ENCODE results near the gene KSR2.

Gene KSR2

DNA sequence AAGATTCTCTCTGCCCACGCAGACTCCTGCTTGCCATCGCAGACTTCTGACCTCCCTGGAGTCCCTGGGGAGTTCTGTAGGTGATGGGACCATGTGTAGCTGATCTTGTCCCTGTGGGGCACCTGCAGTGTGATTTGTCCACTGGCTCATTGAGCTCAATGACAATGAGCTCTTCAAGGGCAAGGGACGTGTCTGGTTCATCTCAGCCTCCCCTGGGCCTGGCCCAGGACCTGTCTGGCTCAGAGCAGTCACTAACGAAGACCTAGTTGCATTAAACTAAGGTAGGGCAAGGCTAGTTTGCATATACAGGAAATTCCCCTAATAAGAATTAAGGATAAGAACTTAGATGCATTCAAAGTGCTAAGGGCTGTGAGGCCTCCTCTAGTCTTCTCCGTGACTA, 361.8 kb downstream of the KSR2 start:
- DNase-seq = no peak

DNA sequence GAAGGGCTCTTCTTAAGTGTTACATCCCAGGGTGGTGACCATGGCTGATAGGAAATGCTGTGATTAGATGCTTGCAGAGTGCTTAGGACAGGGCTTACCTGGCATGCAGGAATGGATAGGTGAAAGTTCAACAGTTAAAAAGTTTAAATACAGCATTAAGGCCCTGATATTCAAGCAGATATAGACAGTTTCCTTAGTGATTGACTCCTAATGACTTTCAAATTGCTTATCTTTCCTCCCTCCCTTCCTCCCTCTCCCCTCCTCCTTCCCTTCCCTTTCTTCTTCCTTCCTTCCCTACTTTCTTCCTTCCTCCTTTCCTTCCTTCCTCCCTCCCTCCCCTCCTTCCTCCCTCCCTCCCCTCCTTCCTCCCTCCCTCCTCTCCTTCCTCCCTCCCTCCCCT, 362.8 kb downstream of the KSR2 start:
- no peak for DNase-seq

DNA sequence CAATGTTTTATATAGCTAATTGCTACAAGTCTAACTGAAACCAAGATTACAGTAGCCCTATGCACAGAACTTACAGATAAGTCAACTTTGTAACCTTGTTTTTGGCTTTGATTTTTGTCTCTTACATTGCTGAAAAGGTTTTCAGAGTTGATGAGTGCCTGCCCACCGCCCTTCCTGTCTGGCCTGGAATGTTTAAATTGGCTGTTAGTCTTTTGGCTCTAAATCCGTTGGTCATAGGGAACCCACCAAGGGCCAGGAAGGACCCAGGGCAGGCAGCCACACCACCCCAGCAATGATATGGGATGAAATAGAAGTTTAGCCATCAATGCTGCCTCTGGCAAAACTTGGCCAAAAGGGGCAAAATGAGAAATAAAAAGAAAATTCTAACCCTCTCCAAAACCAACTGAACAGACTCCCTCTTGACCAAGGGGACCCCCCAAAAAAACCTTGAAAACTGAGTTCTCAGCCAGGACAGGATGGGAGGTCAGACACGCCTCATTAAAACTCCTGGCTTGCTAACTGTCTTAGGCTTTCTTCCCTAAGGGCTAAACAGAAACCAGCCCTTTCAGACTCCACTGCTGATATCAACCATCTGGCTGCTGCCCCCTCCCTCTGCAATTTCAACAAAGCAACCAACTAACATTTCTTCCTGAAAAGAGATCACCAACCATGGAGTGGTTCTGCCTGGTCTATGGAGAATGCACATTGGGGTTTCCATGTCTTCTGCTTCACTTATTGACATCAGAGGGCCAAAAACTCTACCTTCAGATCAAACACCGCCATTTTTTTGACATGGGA, 365.3 kb downstream of the KSR2 start:
- no peak for DNase-seq

DNA sequence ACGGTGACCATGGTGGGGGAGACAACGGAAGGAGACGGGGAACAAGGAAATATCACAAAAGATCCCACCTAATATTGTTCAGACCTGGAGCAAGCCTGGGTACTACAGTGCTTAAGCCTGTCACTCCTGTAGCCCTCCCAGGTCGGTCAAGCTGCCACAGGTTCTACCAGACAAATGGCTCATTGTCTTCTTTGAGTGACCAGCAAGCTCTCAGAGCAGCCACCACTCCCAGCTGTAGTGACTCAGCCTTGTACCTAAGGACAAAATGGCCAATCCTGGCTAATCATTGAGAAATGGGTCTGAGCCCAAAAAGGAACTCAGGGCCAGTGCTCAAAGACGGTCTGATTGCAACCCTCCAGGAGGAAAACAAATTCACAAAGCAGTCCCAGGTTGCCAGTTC, 368.9 kb downstream of the KSR2 start:
- no peak for DNase-seq

DNA sequence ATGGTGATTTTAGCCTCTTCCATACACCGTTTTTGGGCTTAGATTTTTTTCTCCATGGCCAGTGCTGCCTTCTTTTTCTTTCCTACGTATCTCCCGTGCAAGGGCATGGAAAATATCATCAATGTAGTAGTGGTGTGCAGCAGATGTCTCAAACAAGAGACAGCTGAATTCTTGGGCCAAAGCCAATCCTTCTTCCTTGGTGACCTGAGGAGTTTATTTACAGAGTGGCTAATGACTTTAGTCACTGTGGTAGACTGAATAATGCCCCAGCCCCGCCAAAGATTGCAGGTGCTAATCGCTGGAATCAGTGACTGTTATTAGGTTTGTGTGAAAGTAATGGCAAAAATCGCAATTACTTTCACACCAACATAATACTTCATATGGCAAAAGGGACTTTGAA, 371.8 kb downstream of the KSR2 start:
- DNase-seq = no peak

DNA sequence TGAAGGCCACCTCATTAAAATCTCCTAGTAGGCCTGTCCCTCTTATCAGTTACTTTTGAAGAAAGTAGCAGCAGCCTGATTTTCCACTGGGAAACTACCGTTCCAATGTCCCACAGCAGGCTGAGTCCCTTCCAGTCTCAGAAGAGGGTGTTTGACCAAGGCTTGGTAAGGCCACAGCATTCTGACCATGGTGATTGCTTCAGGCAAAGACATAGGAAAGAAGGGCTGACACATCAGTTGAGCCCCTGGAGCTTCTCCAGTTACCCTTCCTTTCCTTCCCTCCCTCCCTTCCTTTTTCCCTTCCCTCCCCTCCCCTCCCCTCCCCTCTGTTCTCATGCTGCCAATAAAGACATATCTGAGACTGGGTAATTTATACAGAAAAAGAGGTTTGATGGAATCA, 373.0 kb downstream of the KSR2 start:
- no peak for DNase-seq

DNA sequence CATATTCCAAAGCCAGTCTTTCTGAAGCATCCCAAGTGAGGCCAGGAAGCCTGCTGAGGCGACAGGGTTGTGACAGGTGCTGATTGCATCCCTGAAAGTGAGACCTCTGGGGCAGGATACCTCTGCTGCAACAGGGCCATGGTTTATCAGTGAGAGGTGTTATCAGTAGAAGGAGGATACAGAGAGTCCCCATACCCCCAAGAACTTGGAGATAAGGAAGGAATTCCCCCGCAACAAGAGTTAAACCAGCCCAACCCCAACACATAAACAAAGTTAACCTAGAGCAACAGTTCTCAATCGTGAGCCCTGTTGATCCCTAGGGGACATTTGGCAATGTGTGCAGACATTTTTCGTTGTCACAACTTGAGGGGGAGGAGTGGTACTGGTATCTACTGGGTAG, 374.3 kb downstream of the KSR2 start:
- DNase-seq = no peak

DNA sequence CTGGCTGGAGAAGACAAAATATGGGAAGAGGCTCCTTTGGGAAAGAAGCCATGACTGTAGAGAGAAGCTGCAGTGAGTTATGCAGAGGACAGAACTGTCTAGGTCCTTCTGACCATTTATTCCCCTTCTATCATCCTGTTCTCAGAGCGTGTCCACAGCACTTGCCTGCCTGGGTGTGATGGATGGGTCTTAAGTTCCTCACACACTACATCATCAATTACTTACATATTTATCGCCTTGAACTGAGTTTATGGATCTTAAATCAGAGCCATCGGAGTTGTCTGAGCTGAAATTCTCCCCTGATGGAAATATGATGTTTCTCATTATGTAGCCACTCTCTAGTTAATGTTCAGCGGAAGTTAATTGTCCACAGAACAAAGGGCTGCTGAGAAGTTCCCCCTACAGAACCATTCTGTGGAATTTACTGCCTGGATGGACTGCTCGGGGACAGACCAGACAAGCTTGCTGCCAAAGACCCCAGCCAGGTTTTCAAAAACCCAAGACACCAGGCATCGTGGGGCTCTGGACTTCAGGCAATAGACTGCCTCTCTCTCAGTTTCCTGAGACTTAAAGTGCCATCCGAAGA, 374.9 kb downstream of the KSR2 start:
- DNase-seq = no peak

DNA sequence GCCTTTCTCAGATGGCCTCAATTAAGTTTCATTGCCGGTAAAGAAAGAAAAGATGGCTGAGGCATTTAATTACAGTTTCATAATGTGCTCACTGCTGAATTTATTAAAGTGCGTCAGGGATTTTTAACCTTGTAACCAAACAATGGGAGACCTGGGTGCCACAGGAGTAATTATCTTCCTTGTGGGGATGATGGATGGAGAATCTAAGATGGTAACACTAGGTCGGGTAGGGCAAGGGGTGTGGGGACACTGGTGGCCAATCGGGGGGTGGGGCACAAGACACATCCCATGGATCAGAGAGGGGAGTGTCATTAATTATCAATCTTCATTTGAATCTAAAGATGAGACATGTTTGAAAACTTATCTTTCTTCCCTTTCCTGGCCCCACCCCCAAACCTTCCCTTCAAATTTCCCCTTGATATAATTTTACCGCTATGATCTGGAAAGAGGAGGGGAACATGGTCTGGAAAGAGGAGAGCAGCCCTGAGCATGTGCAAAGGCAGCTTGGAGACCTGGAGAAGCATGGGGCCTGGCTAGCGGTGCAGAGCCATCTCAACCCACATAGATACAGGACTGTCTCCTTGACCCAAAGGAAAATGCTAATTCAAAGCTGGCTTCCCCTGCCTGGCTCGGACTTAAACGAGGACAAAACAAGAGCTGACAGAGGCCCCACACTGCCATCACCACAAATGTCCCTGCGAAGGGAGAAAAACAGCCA, 376.0 kb downstream of the KSR2 start:
- no peak for DNase-seq

DNA sequence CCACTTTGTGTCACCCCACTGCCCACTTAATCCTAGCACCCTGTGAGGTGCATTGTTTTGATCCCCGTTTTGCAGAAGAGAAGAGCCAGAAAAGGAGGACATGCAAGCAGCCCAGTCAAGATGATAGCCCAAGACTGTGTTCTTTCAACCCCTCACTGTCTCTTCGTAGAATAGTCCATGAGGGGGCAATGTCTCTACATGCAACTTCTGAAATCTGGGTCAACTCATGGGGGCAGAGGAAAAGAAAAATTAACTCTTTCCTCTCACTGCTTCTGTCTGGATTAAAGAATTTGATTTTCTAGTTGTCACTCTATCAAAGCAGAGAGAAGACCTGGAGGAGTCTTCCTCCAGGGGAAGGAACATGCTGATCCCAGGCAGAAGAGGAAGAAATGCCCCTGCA, 377.8 kb downstream of the KSR2 start:
- peak; percentile 23 for DNase-seq

DNA sequence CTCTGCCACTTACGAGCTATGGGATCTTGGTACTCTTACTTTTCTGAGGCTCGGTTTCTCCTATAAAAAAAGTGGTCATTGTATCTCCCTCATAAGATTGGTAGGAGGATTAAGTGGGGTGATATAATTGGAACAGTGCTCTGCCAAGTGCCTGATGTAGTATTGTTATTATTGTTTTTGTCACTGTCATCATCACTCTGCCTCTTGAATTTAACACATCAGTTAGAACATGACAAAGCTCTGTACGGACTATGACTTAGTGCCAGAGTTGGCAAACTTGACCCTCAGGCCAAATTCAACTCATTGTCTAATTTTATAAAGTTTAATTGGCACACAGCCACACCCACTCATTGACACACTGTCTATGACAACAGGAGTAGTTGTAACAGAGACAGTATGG, 378.4 kb downstream of the KSR2 start:
- DNase-seq = no peak

DNA sequence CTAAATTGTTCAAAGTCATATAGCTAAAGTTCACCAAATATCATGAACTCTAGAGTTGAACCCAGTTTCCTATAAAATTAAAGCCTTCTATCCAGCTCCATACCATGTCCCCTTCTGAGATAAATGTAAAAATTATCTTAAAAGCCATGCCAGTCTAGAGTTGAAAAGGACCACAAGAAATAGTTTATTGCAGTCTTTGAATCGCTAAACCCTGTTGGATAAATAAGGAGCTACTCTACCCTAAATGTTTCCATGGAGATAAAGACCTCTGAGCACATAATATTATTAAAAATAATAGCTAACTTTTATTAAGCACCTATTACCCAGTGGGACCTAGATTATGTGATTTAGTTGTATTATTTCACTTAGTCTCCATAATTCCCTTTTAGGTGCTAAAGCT, 379.8 kb downstream of the KSR2 start:
- DNase-seq = no peak

DNA sequence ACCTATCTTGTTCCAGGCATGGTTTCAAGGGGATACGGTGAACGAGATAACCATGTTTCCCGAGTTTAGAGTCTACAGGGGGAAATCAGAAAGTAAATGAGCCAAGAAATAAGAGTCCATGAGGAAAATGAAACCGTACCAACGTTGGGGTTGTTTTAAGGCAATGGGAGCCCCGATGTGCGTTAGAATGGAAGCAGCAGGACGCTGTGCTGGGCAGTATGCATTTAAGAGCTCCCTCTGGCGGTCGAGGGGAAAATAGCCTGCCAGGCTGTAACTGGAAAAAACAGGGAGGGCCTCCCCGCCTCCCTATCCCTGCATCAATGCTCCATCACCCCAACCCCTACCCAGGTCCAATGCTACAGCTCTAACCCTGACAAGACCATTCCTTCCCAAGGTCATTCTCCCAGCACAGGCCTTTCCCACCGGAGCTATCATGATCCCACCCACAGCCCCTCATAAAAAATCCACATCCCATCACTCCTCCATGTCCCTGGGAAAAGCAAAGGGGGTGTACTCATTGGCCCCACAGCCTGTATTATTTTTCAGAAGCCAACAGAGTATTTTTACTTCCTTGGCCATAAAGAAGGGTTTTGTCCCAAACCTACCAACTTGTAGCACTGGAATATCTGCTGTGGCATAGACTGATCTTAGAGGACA, 381.0 kb downstream of the KSR2 start:
- DNase-seq = peak; percentile 41

DNA sequence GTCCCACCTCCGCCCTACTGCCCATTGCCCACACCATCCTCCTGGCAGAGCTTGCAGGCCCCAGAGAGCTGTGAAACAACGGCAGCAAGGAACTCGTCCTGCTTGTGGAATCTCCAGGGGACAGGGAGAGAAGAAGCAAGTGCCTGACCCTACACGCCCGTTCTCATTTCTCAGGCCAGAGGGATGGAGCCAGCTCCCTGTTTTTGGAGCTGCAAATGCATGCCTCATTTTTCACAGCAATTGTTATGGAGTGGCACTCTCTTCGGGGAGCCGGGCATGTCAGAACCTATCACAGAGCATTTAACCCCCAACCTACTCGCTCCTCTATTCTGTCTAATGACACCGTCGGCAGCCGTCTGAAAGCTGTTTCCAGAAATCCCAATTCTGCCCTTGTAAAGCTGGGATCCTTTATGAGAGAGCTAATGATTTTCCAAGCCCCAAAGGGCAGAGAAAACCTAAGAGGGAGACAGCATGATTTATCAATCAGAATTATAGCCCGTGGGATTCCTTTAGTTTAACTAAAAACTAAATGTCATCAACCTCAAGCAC, 385.0 kb downstream of the KSR2 start:
- no peak for DNase-seq

DNA sequence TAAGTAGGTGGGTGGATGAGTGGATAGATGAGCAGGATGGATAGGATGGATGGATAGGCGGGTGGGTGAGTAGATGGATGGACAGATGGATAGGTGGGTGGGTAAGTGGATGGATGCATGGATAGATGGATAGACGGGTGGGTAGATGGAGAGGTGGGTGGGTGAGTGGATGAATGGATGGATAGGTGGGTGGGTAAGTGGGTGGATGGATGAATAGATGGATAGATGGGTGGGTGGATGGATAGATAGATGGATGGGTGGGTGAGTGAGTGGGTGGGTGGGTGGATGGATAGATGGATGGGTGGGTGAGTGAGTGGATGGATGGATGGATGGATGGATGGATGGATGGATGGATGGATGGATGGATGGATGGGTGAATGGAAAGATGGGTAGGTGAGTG, 385.7 kb downstream of the KSR2 start:
- no peak for DNase-seq

DNA sequence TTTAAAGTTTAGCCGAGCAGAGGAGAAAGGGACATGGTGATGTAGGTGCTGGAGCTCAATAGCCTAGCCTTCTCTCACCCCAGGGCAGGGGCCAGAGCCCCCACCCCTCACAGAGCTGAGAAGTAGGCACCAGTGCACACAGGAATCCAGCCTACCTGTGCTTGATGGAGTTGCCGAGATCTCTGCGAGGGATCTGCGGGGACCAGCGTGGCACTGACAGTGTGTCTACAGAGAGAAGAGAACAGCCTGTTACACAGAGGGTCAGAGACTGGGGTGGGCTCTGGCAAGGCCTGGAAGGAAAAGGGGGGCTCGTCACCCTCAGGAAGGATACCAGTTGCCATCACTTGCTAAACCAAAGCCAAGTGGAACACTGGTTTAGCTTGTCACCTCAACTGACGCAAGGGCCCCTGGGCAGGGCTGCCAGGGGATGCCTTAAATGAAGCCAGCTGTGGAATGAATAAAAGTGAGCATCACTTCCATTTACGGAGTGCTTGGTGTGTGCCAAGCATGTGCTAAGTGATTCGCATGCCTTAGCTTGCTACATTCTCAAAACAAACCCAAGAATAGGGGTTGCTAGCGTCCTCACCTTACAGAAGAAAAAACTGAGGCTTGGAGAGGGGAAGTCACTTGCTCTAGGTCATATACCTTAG, 386.5 kb downstream of the KSR2 start:
- DNase-seq = peak; percentile 32

DNA sequence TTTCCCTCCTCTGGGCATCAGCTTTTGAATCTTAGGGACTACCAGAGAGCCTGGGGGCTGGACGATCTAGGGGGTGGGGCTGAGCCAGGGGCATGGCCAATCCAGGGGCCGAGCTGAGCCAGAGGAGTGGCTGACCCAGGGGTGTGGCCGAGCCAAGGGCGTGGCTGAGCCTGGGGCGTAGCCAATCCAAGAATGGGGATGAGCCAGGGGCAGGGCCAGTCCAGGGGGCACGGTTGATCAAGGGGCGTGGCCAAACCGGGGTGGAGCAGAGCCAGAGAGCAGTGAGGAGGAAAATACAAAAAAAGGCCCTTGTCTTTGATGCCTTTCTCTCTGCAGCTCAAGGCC, 388.1 kb downstream of the KSR2 start:
- peak; percentile 30 for DNase-seq

DNA sequence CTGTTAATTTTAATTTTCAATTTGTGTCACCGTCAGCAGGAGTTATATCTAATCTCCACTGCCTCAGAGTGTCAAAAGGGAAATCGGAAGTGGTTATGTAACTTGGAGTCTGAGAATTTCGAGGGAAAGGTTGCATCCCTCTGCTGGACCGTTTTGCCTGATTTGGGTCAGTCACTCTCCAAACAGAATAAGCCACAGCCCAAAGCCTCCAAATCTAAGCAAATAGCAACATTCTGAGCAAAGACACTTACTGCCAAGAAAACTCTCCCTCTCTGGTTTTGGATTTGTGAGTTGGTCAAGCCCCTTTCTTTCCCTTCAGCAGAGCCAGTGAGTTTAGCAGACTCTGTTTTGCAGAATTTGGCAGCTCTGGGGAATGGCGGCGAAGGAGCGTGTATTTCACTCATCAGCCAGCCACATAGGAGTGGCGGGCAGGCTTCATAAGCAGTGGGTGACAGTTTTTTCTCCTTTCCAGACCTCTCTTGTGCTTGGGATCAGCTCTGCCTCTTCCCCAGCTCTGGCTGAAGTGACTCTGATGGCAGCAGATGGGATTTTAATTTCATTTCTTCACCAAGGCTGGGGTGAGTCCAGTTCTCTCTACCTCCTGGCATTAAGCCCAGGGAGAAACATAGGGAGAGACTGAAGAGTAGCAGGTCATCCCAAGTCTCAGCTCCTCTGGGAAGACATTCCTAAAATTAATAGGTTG, 388.6 kb downstream of the KSR2 start:
- DNase-seq = no peak

DNA sequence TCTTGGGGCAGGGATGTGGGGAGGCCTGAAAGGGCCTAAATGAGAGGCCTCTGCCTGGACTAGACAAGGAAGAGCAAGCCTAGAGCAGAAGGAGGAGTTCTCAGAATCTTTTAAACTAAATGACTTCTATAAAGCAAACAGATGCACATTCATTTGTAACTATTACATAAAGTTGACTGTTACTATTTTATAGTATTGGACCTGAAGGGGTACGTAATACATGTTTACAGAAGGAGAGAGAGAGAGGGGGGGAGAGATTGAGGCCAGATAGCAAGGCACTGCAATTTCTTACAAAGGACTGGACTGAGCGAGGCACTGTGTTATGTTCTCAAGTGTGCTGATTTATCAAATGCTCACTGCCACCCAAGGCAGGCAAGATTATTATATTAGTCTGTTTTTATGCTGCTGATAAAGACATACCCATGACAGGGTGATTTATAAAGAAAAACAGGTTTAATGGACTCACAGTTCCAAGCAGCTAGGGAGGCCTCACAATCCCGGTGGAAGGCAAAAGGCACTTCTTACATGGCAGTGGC, 391.6 kb downstream of the KSR2 start:
- no peak for DNase-seq

DNA sequence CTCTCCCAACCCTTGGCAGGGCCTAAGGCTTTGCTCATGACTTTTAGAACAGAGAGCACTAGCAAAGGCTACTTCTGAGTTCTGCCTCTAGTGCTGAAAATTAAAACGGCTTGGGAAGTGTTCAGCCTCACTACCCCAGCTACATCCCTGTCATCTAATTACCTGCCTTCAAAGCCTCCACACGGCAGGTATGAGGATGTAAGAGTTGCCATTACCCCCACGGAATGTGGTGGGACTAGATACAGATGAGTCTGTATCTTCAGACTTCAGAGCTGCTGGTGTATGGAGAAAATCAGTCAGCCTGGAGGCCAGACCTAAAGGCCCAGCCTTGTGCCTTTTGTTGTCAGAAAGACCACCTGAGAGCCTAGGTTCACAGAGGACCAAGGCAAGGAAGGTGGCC, 392.7 kb downstream of the KSR2 start:
- no peak for DNase-seq

DNA sequence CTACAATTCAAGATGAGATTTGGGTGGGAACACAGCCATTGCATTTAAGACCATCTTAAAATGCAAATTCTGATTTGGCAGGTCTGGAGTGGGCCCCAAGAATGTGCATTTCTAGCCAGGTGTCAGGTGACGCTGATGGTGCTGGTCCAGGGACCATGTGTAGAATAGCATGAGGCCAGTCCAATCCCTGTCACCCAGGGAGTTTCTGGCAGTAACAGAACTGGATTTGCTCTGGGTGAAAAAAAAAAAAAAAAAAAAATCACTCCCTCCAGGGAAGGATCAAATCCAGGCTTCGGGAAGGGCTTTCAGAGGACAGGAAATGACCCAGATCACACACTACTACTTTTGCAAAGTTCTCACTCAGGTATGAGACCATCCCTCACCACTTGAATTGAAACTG, 394.1 kb downstream of the KSR2 start:
- DNase-seq = no peak

DNA sequence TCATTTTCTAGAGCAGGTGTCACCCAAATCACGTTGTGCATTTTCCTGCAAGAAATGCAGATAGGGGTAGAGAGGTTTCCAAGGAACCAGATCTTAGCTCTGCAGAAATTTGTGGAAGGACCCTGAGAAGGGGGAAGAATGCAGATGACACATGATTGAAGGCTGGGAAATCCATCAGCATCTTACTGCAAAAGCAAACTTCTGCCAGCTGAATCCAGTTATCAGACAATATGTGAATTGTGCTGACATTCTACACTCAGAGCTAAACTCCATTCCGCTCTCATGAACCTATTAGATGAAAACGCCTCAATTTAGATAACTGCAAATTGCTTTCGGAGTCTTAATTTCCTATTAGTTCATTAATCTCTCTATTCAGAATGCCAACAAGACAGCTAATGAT, 396.0 kb downstream of the KSR2 start:
- DNase-seq = no peak
